ENCODE data around the gene FGFR3.

DNA sequence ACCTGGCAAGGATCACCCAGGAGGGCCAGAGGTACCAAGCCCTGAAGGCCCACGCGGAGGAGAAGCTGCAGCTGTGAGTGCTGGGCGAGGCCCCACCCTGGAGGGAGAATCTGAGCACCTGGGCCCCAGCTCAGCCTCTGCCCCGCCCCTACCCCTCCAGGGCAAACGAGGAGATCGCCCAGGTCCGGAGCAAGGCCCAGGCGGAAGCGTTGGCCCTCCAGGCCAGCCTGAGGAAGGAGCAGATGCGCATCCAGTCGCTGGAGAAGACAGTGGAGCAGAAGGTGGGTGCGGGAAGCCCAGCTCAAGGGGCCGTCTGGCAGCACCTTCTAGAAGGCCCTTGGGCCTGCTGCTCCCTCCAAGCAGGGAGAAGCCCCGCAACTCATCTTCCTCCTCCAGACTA is 48.5 kb upstream of the FGFR3 start:
- TF ChIP-seq, protein P1, sequence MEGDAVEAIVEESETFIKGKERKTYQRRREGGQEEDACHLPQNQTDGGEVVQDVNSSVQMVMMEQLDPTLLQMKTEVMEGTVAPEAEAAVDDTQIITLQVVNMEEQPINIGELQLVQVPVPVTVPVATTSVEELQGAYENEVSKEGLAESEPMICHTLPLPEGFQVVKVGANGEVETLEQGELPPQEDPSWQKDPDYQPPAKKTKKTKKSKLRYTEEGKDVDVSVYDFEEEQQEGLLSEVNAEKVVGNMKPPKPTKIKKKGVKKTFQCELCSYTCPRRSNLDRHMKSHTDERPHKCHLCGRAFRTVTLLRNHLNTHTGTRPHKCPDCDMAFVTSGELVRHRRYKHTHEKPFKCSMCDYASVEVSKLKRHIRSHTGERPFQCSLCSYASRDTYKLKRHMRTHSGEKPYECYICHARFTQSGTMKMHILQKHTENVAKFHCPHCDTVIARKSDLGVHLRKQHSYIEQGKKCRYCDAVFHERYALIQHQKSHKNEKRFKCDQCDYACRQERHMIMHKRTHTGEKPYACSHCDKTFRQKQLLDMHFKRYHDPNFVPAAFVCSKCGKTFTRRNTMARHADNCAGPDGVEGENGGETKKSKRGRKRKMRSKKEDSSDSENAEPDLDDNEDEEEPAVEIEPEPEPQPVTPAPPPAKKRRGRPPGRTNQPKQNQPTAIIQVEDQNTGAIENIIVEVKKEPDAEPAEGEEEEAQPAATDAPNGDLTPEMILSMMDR (IDR thresholded peaks at IDR 0.05) = no peak
- TF ChIP-seq POLR2A (IDR thresholded peaks at IDR 0.05) = no peak

Data from thyroid gland (tissue), 4 donors.